Endothelial cell of umbilical vein (primary cell): ENCODE measurements around the gene C11orf65. TPM values are rescaled to one million over a fixed set of nuclear protein-coding genes. Genes with fewer than 3 reads are reported as not detected.

ENCODE experiments used
- BruUV-seq: library from RNA; stranded (reverse); fragments of 400-500 nt; replicated peaks from 2 replicates; lab custom pipeline; 2021; lab: Mats Ljungman, UMichigan
- CTCF ChIA-PET: fragments of 300-600, 350-600 bp; sonication (Branson Sonifier 250); formaldehyde crosslinking; loops from one replicate; lab custom pipeline; 2021; ENCODE audit warnings: antibody characterized with exemption, inconsistent platforms; lab: Charles Lee
- POLR2A ChIA-PET: fragments of 300-600, 350-600 bp; sonication (Branson Sonifier 250); formaldehyde crosslinking; loops from one replicate; lab custom pipeline; 2021; ENCODE audit warnings: antibody characterized with exemption, inconsistent platforms; lab: Charles Lee
- DNase-seq: peaks from one replicate; pipeline ENCODE4 v3.0.0-alpha.2; 2011; ENCODE audit warnings: low read depth, low spot score
- FAIRE-seq: peaks from 2 replicates; lab custom pipeline; 2011; peaks lifted over from hg19 to GRCh38; lab: Jason Lieb, UNC
- H2AFZ ChIP-seq: 2 replicates; pipeline ENCODE4 v1.6.0; 2012; ENCODE audit warnings: low read depth, low read length, control low read depth, inconsistent platforms
- H3K27ac ChIP-seq: 2 replicates; pipeline ENCODE4 v1.5.1; 2011; ENCODE audit warnings: low read depth, mild to moderate bottlenecking, control low read depth, low read length, moderate library complexity; ENCODE audit not compliant: insufficient read depth
- H3K27me3 ChIP-seq, 2 experiments: 2 replicates each; pipeline versions ENCODE4 v1.6.0 to v1.6.1; 2011; ENCODE audit warnings: low read length in 2 of 2, mixed read lengths in 1 of 2; ENCODE audit not compliant: control insufficient read depth in 2 of 2, insufficient read depth in 2 of 2
- H3K36me3 ChIP-seq, 2 experiments: 2 replicates in 1 of 2; 3 replicates in 1 of 2; pipeline ENCODE4 v1.5.1; 2011; ENCODE audit warnings: low read length in 2 of 2, mild to moderate bottlenecking in 1 of 2, moderate library complexity in 1 of 2; ENCODE audit not compliant: control insufficient read depth in 2 of 2, insufficient read depth in 2 of 2; ENCODE audit errors: extremely low read depth in 1 of 2
- H3K4me1 ChIP-seq: 3 replicates; pipeline ENCODE4 v1.5.1; 2011; ENCODE audit warnings: mild to moderate bottlenecking, low read length; ENCODE audit not compliant: control insufficient read depth, insufficient read depth; ENCODE audit errors: extremely low read depth
- H3K4me2 ChIP-seq: 2 replicates; pipeline ENCODE4 v1.6.1; 2011; ENCODE audit warnings: low read length, control low read depth, mixed read lengths; ENCODE audit not compliant: insufficient read depth
- H3K4me3 ChIP-seq, 3 experiments: fragments of 200-600 bp in 1 of 3; sonication (generic), shearing (Covaris generic) in 1 of 3; replicated peaks in 1 of 3; 2 replicates each; pipeline ENCODE4 v1.5.1; 2011 to 2016; ENCODE audit warnings: control low read depth in 3 of 3, low read length in 3 of 3, mild to moderate bottlenecking in 2 of 3, inconsistent platforms in 1 of 3, low read depth in 1 of 3, moderate library complexity in 1 of 3; ENCODE audit not compliant: insufficient read depth in 1 of 3
- H3K79me2 ChIP-seq: 2 replicates; pipeline ENCODE4 v1.6.0; 2012; ENCODE audit warnings: low read length, inconsistent platforms; ENCODE audit not compliant: control insufficient read depth, insufficient read depth
- H3K9ac ChIP-seq: replicated peaks from 2 replicates; pipeline ENCODE3; 2011; ENCODE audit warnings: low read length, control low read depth; ENCODE audit not compliant: insufficient read depth; ENCODE audit errors: extremely low read depth
- H3K9me1 ChIP-seq: replicated peaks from 3 replicates; pipeline ENCODE4 v1.6.0; 2011; ENCODE audit warnings: mild to moderate bottlenecking, low read length; ENCODE audit not compliant: control insufficient read depth, insufficient read depth; ENCODE audit errors: extremely low read depth
- H3K9me3 ChIP-seq: replicated peaks from 2 replicates; pipeline ENCODE4 v1.5.1; 2012; ENCODE audit warnings: low read length, inconsistent platforms; ENCODE audit not compliant: control insufficient read depth, insufficient read depth
- H4K20me1 ChIP-seq: replicated peaks from 2 replicates; pipeline ENCODE3; 2011; ENCODE audit warnings: mild to moderate bottlenecking, low read length; ENCODE audit not compliant: control insufficient read depth, insufficient read depth; ENCODE audit errors: extremely low read depth
- EZH2 ChIP-seq: IDR thresholded peaks from 2 replicates; pipeline ENCODE4 v1.6.1; 2012; ENCODE audit warnings: borderline replicate concordance, low read depth, mild to moderate bottlenecking, moderate library complexity, low read length, inconsistent platforms; ENCODE audit not compliant: severe bottlenecking
- FOS ChIP-seq: IDR thresholded peaks from 2 replicates; pipeline ENCODE4 v1.6.1; 2011; ENCODE audit warnings: mild to moderate bottlenecking, low read length, moderate library complexity, borderline replicate concordance; ENCODE audit not compliant: insufficient read depth
- GATA2 ChIP-seq: IDR thresholded peaks from 2 replicates; pipeline ENCODE4 v1.7.0; 2011; ENCODE audit warnings: low read depth, mild to moderate bottlenecking, moderate library complexity, mixed read lengths, low read length; ENCODE audit not compliant: insufficient read length, insufficient read depth
- JUN ChIP-seq: IDR thresholded peaks from 2 replicates; pipeline ENCODE4 v1.6.1; 2011; ENCODE audit warnings: borderline replicate concordance, low read depth; ENCODE audit not compliant: insufficient read length, insufficient read depth
- MYC ChIP-seq: IDR thresholded peaks from one replicate; pipeline ENCODE4 v1.6.1; 2011; ENCODE audit warnings: mild to moderate bottlenecking, low read depth, low read length
- POLR2A ChIP-seq: IDR thresholded peaks from 2 replicates; pipeline ENCODE4 v1.6.1; 2012; ENCODE audit warnings: low read depth, mild to moderate bottlenecking, control low read depth, low read length
- POLR2AphosphoS5 ChIP-seq: IDR thresholded peaks from 2 replicates; pipeline ENCODE4 v1.6.1; 2012; ENCODE audit warnings: low read depth, mild to moderate bottlenecking, control low read depth, low read length, moderate library complexity; ENCODE audit not compliant: insufficient read depth
- dilution Hi-C: fragments of 300-500 bp; cut with MboI; formaldehyde crosslinking; loops from one replicate; pipeline ENCODE4 v1.15.0; 2019; ENCODE audit warnings: low sequenced_read_pairs; ENCODE audit not compliant: extremely low pct_ligation_motif_present
- intact Hi-C: fragments of 100-400 bp; cut with micrococcal nuclease; formaldehyde crosslinking; loops from one replicate; pipeline ENCODE4 v1.10.0; 2022
- polyA plus RNA-seq, 4 experiments: library from polyadenylated mRNA; depleted of rRNA in 3 of 4; stranded (reverse) in 3 of 4; unstranded in 1 of 4; fragments of >200 nt; gene quantifications; 2 replicates each; pipeline versions ENCODE4 v1.2.1 to v1.2.3, GENCODE V29; 2011 to 2012; ENCODE audit warnings: missing spikeins in 1 of 4
- total RNA-seq: library from RNA; stranded (reverse); gene quantifications from 2 replicates; pipeline ENCODE4 v1.2.3, GENCODE V29; 2021
- TF ChIP-seq, protein P1 (sequence below): IDR thresholded peaks from 2 replicates; pipeline ENCODE4 v1.6.1; 2011; ENCODE audit not compliant: insufficient read depth, insufficient read length
- TF ChIP-seq, protein P2 (sequence below), 2 donors: IDR thresholded peaks; 1 replicate in 1 of 2; 2 replicates in 1 of 2; pipeline ENCODE4 v1.5.1; 2011; ENCODE audit warnings: low read length in 2 of 2, mild to moderate bottlenecking in 2 of 2, moderate library complexity in 2 of 2, control low read depth in 1 of 2, inconsistent platforms in 1 of 2, low read depth in 1 of 2; ENCODE audit not compliant: insufficient read depth in 1 of 2; ENCODE audit errors: extremely low read depth in 1 of 2

Gene C11orf65
- total and polyA plus RNA-seq, 2 donors (not counting 3 experiments of a cell fraction or from before 2014, with no cell fraction given) = not detected

DNA sequence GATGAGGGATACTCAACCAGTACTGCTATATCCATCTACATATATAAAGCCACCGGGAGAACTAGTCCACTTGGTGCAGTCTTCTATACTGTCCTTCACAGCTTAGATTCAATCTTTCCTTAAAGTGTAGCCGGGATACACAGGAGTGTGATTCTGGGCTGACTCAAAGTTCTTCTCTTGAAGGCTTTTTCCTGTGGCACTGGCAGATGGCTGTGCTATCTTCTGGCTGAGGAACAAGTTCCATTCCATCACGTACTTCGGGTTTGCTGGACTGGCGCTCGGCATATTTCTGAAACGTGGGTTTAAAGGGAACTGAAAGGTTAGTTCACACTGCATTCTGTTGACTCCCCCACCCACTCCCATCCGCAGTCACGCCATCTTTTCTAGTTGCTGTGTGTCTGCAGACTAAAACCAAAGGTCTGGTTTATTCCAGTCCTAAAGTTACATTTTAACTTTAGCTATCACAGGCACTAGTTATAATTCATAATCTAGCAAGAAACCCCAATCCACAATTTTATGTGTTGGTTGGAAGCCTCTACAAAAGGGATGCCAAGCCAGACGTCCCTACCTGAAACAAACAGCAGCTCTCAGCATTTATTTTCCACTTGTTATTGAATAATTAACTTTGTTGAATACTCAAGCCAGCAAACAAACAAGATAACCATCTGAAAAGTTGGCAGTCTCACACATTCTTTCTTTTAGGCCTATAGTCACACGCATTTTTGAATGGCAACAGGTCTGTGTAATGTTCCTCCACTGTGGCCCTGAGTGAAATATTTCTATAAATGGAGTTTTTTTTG is 7.5 kb upstream of the C11orf65 start:
- ChIA-PET CTCF (interaction anchor here (1.4 kb wide), 1 partner anchor 10 kb away, joined by 3 read pairs; no protein-coding TSS in a partner anchor), POLR2A (no interaction called here)
- intact Hi-C loops (no loop called here), dilution Hi-C loops (no loop called here)
- H3K27ac ChIP-seq = no peak overlapping the region
- H3K9ac ChIP-seq = no peak overlapping the region
- no peaks in the 10 kb centered on the region for H3K27me3 ChIP-seq
- H4K20me1 ChIP-seq = no peaks in the 10 kb centered on the region
- H3K4me3 ChIP-seq = no peak overlapping the region
- DNase-seq (no peak), FAIRE-seq (no peak)
- H3K4me2 ChIP-seq = no peak overlapping the region
- H3K79me2 ChIP-seq = no peaks in the 10 kb centered on the region
- TF ChIP-seq MYC (no peak), EZH2 (no peak), POLR2AphosphoS5 (no peak), GATA2 (no peak), JUN (no peak), FOS (no peak), POLR2A (no peak)
- TF ChIP-seq, protein P1, sequence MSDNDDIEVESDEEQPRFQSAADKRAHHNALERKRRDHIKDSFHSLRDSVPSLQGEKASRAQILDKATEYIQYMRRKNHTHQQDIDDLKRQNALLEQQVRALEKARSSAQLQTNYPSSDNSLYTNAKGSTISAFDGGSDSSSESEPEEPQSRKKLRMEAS = no peak
- TF ChIP-seq, protein P2, sequence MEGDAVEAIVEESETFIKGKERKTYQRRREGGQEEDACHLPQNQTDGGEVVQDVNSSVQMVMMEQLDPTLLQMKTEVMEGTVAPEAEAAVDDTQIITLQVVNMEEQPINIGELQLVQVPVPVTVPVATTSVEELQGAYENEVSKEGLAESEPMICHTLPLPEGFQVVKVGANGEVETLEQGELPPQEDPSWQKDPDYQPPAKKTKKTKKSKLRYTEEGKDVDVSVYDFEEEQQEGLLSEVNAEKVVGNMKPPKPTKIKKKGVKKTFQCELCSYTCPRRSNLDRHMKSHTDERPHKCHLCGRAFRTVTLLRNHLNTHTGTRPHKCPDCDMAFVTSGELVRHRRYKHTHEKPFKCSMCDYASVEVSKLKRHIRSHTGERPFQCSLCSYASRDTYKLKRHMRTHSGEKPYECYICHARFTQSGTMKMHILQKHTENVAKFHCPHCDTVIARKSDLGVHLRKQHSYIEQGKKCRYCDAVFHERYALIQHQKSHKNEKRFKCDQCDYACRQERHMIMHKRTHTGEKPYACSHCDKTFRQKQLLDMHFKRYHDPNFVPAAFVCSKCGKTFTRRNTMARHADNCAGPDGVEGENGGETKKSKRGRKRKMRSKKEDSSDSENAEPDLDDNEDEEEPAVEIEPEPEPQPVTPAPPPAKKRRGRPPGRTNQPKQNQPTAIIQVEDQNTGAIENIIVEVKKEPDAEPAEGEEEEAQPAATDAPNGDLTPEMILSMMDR (IDR thresholded peaks at IDR 0.05; ENCODE audit: extremely low read depth in 1 of 2, insufficient read depth in 1 of 2, low read depth in 1 of 2, low read length in 2 of 2) = no peak
- no peaks in the 10 kb centered on the region for H3K4me1 ChIP-seq
- no peak overlapping the region for H2AFZ ChIP-seq
- H3K9me3 ChIP-seq = no peaks in the 10 kb centered on the region
- peaks cover 0 to 2% of the 10 kb centered on the region in 2 experiments for H3K36me3 ChIP-seq
- H3K9me1 ChIP-seq = no peaks in the 10 kb centered on the region
- no TSS peak for BruUV-seq
